ENCODE data around the gene BLACAT1.
"Not testable (repeated sequence)": the region's sequence is repeated elsewhere in the genome, so short reads cannot be mapped to it uniquely, and the experiment has no call there.

BLACAT1 gene

GRCh38 chr1:205406252-205406651, 49.6 kb downstream of the BLACAT1 start:
- DNase-seq: not testable (repeated sequence)
